GM12801 (cell line): ENCODE results near the gene PREX1.

Experiments used
- CTCF ChIP-seq: IDR thresholded peaks from one replicate; pipeline ENCODE4 v1.5.1; 2011; ENCODE audit warnings: control low read depth; ENCODE audit not compliant: insufficient read length; ENCODE audit errors: extremely low read depth

The PREX1 gene

GRCh38 chr20:48774696-48775095 lies 53.1 kb downstream of the PREX1 start:
- no peak for TF ChIP-seq CTCF

DNA sequence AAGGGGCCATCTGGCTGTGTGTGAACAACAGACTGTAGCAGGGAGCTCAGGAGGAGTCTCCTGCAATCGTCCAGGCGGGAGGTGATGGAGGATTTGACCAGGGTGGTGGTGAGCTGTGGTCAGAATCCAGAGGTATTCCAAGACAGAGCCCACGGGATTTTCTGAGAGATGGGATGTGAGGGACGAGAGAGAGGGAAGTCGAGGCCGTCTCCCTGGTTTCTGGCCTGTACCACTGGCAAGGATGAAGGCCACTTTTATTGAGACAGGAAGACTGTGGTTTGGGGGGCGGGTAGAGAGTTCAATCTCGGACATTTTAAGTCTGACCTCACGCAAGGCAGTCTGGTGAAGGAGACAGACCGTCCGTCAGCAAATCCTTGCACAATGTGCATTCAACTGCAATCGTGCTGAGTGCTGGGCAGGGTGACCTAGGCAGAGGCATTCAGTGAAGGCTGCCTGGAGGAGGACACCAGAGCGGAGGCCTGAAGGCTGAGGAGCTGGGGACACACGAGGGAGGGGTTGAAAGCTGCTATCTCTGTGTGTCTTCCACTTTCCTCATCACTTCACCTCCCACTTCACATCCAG lies 53.9 kb downstream of the PREX1 start:
- no peak for TF ChIP-seq CTCF

DNA sequence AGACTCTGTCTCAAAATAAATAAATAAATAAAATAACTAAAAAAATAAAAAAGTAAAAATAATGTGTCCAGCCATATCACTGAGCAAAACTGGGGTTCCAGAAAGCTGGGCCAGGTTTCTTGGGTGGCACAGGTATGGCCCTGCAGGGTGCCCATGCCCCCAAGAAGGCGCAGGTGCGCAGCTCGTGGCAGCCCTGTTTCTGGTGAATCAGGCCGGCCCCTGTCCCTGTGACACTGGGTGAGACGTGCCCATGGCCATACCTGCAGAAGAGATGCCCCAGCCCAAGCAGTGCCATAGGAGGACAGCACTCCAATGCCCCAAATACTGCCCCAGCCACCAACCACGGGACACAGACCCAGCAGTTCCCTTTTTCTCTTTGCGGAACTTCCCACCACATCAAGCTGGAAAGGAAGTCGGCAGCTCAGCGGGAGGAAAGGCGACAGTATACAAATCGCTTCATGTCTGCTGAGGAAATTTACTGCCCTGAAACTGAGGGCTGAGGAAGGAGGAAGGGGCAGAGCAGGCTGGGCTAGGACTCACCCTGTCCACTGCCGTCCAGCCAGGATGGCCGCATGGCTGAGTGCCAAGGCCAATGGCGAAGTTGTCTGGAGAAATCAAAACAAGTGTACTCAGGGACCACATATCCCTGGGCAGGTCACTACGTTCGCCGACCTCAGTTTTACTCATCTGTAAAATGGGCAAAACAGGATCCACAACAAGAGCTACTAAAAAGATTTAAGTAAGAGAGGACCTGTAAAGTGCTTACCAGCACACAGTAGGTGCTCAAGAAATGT lies 55.4 kb downstream of the PREX1 start:
- TF ChIP-seq CTCF = no peak

- TF ChIP-seq CTCF = no peak
Observed at GRCh38 chr20:48771542-48771941, 56.3 kb downstream of the PREX1 start.

GRCh38 chr20:48770700-48771442 lies 56.9 kb downstream of the PREX1 start:
- no peak for TF ChIP-seq CTCF

GRCh38 chr20:48769069-48769983 lies 58.5 kb downstream of the PREX1 start:
- TF ChIP-seq CTCF = no peak
